NCI-H1694 (cell line): ENCODE results near the gene SNCB.
A peak's percentile ranks its signal among the peaks of the same experiment; 100 is the strongest.

Source experiments
- DNase-seq: peaks from one replicate; lab custom pipeline; 2025; lab: John Stamatoyannopoulos, UW

Gene SNCB

DNA sequence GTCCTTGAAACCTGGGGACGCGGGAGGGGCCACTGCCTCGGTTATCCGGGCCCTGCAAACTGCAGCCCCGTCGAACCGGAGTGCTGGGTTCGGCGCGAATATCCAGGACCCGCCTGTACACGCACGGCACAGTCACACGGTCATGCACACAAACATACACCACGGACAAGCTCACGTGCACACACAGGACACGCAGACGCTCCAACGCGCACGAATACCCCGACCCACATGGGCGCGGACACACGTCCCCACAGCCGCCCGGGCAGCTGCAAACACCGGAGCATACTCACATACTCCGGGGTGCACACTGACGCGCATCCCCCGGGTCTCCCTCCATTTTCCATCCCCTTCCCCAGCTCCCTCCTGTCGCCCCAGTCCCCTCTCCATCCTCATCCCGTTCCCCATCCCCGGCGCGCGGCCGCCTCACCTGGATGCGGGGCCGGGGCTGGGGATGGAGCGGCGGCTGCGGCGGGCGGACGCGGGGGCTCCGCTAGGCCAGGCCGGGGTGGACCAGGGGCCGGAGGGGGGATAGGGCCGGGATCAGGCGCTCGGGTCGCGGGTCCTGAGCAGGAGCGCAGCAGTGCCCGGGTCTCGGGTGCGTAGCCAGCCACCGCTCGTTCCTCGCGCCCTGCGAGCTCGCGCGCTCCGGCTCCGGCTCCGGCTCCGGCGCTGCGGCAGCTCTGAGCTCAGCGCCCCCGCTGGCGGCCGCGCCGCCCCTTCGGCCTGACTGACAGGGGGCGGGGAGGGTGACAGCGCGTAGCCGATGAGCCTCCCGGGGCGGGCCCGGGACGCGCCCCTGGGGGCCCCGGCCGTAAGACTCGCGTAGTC is at the start of gene SNCB, which contains the start of gene EIF4E1B:
Gene SNCB (minus strand): TSS at position 682 of the 828 bp plus-strand sequence. CDS start 880 bp downstream, outside the sequence.
Gene EIF4E1B (plus strand): TSS at position 823 of the 828 bp plus-strand sequence. CDS start 12,113 bp downstream, outside the sequence.
- DNase-seq = no peak

DNA sequence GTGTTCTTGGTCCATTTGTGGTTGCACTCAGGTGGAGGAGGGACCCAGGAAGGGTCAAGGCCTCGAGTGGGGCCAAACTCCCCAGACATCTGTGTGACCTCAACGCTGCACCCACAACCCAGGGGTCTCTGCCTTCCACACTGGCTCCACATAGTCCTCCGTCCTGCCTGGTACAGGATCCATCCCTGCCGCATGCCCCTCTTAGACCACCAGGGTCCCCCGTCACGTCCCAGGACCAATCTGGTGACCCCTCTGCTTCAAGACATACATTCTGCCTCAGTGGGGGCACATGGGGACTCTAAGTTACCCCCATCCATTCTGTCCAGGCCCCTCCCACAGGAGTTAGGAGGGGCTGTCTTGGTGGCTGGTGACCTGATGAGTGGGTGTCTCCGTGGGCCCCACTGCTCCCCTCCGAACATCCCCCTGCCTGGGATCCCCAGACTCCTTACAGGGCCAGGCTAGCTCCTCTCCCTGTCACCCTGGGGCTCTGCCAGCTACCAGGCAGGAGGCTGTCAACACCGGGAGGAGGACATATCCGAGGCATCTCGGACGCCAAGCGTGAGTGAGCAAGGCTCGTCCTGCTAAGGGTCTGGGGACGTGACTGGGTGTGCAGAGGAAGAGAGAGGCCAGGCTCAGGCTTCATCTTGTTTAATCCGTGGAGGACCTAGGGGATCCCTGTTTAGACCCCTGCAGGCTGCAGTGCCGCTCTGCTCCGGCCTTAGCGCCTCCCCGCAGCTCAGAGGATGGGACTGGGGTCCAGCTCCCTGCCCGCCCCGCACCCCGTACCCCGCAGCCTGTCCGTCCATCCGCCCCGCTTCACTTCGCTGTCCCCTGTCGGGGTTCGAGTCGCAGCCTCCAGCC is 49.3 kb upstream of the SNCB start:
- no peak for DNase-seq

GRCh38 chr5:176678584-176678983 is 48.2 kb upstream of the SNCB start:
- DNase-seq = no peak

- peak; percentile 41 for DNase-seq
Observed at GRCh38 chr5:176677209-176677939, 47.0 kb upstream of the SNCB start.

DNA sequence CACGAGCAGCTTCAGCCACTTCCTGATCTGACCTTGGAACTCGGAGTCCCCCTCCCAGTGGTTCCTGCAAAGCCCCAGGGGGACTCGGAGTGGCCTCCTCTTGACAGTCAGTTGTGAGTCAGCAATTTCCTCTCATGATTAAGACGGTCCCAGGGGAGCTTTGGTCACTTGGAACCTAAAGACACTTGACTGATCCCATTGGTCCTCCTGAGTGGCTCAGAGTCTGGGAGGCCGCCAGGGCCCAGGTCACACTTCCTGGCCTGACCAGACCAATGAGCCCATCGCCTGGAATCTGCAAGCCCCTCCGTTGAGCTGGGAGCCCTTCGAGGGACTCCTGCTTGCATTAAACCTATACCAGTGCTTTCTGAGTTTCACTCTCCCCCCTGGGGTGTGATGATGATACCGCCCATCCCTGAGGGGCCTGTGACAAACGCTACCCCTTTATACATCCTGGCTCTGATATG is 46.1 kb upstream of the SNCB start:
- DNase-seq = no peak

- DNase-seq = peak; percentile 27
Observed at GRCh38 chr5:176675676-176676360, 45.5 kb upstream of the SNCB start.

DNA sequence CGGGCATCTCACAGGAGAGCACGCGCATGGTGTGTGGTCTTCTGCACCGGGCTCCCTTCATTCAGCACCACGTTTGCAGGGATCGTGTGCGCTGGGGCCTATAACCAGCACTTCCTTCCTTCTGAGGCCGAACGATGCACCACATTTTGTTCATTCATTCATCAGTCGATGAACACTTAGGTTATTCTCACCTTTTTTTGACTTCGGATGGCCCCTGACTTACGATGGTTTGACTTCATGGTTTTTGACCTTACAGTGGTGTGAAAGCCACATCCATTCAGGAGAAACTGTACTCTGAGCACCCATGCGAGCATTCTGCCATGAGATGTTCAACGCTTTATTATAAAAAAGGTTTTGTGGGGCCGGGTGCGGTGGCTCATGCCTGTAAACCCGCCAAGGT is 44.5 kb upstream of the SNCB start:
- DNase-seq = no peak

- no peak for DNase-seq
Observed at GRCh38 chr5:176673651-176674583, 43.6 kb upstream of the SNCB start.

DNA sequence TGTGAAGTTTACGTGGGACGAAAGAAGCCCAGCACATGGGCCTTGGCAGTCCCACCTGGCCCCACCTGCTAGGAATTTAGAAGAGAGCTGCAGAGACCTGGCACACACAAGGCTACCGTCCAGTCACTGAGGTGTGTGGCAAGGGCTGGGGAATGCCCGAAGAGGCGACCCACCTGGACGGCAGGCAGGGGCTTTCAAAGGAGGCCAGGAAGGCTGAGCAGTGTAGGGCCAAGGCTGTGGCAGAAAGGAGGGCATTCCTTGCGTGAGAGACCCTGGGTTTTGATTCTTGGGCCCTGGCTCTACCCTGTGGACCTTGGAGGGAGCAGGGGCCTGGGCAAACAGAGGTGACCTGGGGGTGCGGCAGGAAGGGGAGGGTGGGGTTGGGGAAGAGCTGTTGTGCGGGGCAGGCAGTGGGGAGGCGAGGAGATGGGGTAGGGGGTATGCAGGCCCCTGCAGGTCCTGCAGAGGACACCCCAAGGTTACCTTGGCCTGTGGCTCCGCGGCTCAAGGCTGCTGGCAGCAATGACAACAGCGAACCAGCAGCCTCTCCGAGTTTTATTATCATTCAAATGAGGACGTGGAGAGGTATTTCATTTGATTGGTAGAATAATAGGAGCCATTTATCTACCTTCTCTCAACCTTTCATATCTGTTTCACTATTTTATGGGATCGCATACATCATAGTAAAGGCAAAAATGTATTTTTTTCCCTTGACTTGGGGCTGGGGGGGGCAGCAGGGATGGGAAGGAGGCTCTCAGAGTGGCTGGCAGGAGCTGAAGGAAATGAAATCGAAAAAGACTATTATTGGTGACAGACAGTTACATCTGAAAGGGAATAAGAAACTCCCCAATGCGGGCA is 41.8 kb upstream of the SNCB start:
- DNase-seq = no peak

GRCh38 chr5:176671399-176671798 is 41.1 kb upstream of the SNCB start:
- DNase-seq = no peak

DNA sequence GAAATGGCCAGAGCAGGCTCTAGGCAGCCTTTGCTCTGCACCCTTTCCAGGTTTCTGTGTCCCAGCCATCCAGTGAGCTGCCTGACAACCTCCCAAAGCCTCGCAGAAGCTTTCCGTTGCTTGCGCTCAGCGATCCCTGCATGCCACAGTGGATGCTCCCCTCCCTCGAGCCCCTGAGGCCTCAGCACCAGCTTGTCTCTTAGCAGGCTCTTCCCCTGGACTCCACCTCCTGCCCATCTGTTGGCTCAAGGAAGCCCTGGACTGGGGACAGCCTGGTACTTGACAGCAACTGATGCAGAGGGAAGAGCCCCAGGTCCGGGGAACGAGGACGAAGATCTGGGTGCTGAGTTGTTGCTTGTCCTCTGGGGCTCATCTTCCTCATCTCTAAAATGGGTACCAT is 40.1 kb upstream of the SNCB start:
- no peak for DNase-seq

DNA sequence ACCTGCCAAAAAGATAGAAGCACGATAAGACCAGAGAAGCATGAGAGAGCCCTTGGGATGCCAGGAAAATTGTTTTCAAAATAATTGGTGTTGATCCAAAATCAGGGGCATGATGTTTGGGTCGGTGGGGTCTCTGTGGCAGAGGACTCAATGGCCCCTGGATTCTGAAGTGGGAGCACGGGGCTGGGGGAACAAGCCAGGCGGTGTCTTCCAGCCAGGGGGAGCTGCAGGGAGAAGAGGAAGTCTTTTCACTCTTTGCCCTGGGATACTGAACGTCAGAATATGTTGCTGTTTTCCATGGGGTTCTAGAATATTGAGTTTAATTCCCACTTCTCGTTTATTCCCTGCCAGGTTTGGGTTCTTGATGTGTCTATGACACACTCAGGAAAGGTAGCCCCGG is 37.3 kb upstream of the SNCB start:
- no peak for DNase-seq

DNA sequence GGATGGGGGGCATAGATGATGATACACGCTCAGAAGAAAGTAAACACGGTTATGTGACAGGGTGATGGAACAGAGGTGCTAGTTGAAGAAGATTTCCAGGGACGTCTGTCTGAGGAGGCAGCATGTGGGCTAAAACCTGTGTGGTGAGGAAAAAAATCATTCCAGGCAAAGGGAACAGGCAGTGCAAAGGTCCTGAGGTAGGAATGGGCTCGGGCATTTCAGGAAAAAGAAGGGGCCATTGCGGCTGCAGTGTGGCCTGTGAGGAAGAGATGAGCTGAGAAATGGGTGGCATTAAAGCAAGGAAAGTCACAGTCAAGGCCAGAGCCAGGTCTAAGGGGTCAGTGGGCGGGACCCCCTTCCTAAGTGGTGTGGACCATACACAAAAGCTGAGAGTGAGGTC is 35.2 kb upstream of the SNCB start:
- DNase-seq = no peak

DNA sequence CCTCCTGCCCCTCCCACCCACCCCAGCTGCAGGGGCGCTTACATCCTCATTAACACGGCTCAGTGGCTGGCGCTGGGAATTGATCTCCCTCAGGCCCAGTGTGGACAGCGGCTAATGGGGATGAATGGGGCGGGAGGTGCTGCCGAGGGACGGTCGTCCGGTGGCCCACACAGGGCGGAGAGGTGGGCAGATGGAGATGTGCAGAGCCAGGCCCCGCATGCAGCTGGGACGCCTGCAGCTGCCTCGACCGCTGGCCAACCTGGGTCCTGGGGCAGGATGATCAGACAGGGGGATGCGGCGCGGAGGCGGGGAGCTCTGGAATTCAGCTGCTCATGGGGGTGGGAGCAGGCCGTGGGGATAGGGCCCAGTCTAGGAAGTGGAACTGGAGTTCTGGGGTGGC is 34.6 kb upstream of the SNCB start:
- DNase-seq = no peak

DNA sequence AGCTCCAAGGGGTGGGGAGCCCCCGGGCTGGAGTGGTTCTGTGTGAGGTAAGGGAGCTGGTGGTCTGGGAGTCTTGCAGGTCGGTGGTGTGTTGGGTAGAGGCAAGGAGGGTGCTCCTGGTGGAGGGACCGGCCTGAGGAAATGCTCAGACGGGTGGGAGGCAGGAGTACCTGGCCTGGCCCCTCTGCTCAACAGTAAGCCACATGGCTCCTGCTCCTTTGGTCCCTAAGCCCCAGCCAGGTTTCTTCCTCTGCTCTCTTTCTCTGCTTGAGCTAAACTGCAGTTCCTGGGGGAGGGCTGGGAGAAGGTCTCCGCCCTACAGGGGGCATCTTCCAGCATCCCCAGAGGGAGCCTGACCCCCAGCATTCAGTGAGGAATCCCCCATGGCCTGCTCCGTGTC is 34.1 kb upstream of the SNCB start:
- no peak for DNase-seq

DNA sequence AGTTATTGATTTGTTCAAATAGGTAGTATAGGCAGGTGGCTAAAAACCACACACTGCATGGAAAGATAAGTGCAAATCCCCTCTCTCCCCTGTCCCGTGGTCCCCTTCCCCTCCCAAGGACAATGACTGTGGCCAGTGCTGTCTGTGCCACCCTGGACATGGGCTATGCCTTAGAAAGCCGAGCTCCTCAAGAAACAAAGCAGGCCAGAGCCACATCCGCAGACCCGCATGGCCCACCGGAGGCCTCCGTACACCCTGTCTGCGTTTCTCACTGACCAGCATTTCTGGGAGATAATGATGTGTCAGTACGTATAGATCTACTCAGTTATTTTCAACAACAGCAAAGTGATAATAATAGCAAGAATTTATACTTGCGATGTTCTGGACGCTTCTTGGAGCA is 33.2 kb upstream of the SNCB start:
- DNase-seq = no peak

DNA sequence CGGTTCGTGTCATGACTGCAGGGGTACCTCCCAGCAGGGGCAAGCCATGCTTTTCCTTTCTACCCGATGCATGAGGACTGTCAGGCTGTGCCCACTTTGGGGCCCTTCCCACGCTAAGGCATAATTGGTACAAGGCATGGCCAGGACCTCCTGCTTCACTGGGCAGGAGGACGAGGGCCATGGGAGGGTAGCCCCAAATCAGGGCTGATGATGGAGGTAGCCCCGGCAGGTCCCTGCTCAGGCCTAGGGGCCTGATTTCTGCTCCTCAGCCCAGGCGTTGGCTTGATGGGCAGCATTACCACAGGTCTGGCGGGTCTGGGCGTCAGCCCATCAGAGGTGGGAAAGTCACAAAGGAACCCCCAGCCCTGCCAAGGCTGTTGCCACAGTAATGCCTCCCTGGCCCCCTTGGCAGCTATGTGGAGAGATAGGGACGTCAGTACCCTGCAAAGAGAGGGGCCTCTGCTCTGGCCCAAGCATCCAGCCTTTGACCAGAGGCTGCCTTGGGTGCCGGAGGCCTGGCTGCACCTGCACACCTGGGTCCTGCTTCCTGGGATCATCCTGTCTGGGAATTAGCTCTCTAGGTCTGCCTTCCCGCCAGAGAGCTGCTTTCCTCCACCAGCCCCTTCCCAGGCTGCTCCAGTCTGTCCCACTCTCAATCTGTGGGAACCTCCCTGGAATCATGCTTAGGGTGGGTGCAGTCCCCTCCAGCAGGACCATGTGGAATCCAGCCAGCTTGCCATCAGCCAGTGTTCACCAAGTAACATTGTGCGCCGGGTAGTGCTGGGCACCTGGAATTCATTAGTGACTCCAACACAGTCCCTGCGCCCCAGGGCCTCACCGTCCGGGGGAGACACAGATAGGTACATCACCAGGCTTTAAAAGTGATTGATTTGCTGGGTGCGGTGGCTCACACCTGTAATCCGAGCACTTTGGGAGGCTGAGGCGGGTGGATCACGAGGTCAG is 32.3 kb upstream of the SNCB start:
- no peak for DNase-seq

DNA sequence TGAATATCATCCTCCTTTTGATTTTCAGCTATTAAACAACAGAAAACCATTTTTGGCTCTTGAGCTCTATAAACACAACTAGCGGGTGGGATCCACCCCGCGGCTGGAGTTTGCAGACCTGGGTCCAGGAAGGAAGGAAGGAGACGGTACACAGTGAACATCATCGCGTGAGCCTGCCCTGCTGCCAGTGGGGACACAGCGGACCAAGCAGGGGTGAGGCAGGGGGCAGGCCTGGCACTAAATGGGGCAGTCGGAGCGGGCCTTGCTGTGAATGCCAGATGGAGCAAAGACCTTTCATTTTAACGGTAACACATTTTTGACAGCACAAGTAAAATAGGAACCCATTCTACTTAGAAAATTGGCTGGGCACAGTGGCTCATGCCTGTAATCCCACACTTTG is 31.3 kb upstream of the SNCB start:
- no peak for DNase-seq
